Stimulated activated naive B cell treated with anti-CD40 and anti-IgM and Interleukin-4, amounts not matched to agents 10 μg/mL and 1 μg/mL and 100 μg/mL, for 72 hours (primary cell): Measurements from ENCODE around the gene PCDHA1.

Experiments
- ATAC-seq, 2 donors: fragments of 150-1000 bp; cut with Tn5 transposase; replicated peaks; 2 replicates each; pipeline ENCODE4 v1.10.0; 2021; ENCODE audit warnings: moderate library complexity in 1 of 2
- DNase-seq: peaks from one replicate; pipeline ENCODE4 v3.0.0; 2021
- H3K27ac Mint-ChIP-seq: one replicate; pipeline ENCODE4 v1.8.0; 2022; ENCODE audit warnings: mild to moderate bottlenecking, mixed read lengths
- H3K27me3 Mint-ChIP-seq, 2 donors: one replicate each; pipeline ENCODE4 v1.8.0; 2022; ENCODE audit warnings: mixed read lengths in 2 of 2
- H3K36me3 Mint-ChIP-seq, 2 donors: one replicate each; pipeline ENCODE4 v1.8.0; 2022; ENCODE audit warnings: mixed read lengths in 2 of 2, mild to moderate bottlenecking in 1 of 2
- H3K4me1 Mint-ChIP-seq, 2 donors: one replicate each; pipeline ENCODE4 v1.8.0; 2022; ENCODE audit warnings: mixed read lengths in 2 of 2, mild to moderate bottlenecking in 1 of 2
- H3K4me3 Mint-ChIP-seq, 2 donors: one replicate each; pipeline ENCODE4 v1.8.0; 2022; ENCODE audit warnings: mild to moderate bottlenecking in 2 of 2, mixed read lengths in 2 of 2, moderate library complexity in 1 of 2
- H3K9me3 Mint-ChIP-seq, 2 donors: one replicate each; pipeline ENCODE4 v1.8.0; 2022; ENCODE audit warnings: mixed read lengths in 2 of 2, mild to moderate bottlenecking in 1 of 2

Gene PCDHA1

GRCh38 chr5:140989254-140990020 is 203.5 kb downstream of the PCDHA1 start:
- ATAC-seq, result no peak
- Mint-ChIP-seq H3K4me3 (no peak overlapping the region), H3K9me3 (peaks cover 0 to 2% of the 10 kb centered on the region in 2 donors), H3K27me3 (peaks cover 0 to 3% of the 10 kb centered on the region in 2 donors), H3K4me1 (no peaks in the 10 kb centered on the region), H3K27ac (no peak overlapping the region), H3K36me3 (no peaks in the 10 kb centered on the region)
- DNase-seq, result no peak

- no peak overlapping the region for H3K4me3 Mint-ChIP-seq
- no peaks in the 10 kb centered on the region for H3K4me1 Mint-ChIP-seq
- ATAC-seq, result no peak
- H3K9me3 Mint-ChIP-seq, result peaks cover 0 to 2% of the 10 kb centered on the region in 2 donors
- no peak overlapping the region for H3K27ac Mint-ChIP-seq
- peaks cover 0 to 3% of the 10 kb centered on the region in 2 donors for H3K27me3 Mint-ChIP-seq
- no peak for DNase-seq
- no peaks in the 10 kb centered on the region for H3K36me3 Mint-ChIP-seq
These were observed 206.9 kb downstream of the PCDHA1 start for GRCh38 chr5:140992828-140993227.

- no peak for ATAC-seq
- peaks cover 6 to 10% of the 10 kb centered on the region in 2 donors for H3K27me3 Mint-ChIP-seq
These were observed 210.1 kb downstream of the PCDHA1 start for GRCh38 chr5:140996060-140996459.

GRCh38 chr5:140998921-140999410 is 213.0 kb downstream of the PCDHA1 start:
- H3K4me1 Mint-ChIP-seq, result peaks cover 3 to 8% of the 10 kb centered on the region in 2 donors
- H3K4me3 Mint-ChIP-seq, result no peak overlapping the region
- ATAC-seq (no peak), DNase-seq (no peak)
- H3K9me3 Mint-ChIP-seq, result no peaks in the 10 kb centered on the region
- H3K36me3 Mint-ChIP-seq, result no peaks in the 10 kb centered on the region
- no peak overlapping the region for H3K27ac Mint-ChIP-seq
- peaks cover 20 to 27% of the 10 kb centered on the region in 2 donors for H3K27me3 Mint-ChIP-seq

More at GRCh38 chr5:140996060-140996459, 210.1 kb downstream of the PCDHA1 start:
- DNase-seq, result no peak
- H3K4me1 Mint-ChIP-seq, result no peaks in the 10 kb centered on the region
- H3K4me3 Mint-ChIP-seq, result no peak overlapping the region
- H3K36me3 Mint-ChIP-seq, result no peaks in the 10 kb centered on the region
- peaks cover 0 to 2% of the 10 kb centered on the region in 2 donors for H3K9me3 Mint-ChIP-seq
- H3K27ac Mint-ChIP-seq, result no peak overlapping the region

- no peak overlapping the region for H3K4me3 Mint-ChIP-seq
- no peaks in the 10 kb centered on the region for H3K9me3 Mint-ChIP-seq
- peaks cover 3 to 8% of the 10 kb centered on the region in 2 donors for H3K4me1 Mint-ChIP-seq
- H3K36me3 Mint-ChIP-seq, result no peaks in the 10 kb centered on the region
- no peak for DNase-seq
- no peak for ATAC-seq
- H3K27ac Mint-ChIP-seq, result no peak overlapping the region
- H3K27me3 Mint-ChIP-seq, result peaks cover 22 to 27% of the 10 kb centered on the region in 2 donors
These were observed 215.5 kb downstream of the PCDHA1 start for GRCh38 chr5:141001446-141001843.

- H3K27me3 Mint-ChIP-seq, result peaks cover 27 to 31% of the 10 kb centered on the region in 2 donors
- H3K9me3 Mint-ChIP-seq, result no peaks in the 10 kb centered on the region
- ATAC-seq (no peak), DNase-seq (no peak)
- H3K4me1 Mint-ChIP-seq, result peaks cover 3 to 8% of the 10 kb centered on the region in 2 donors
- no peak overlapping the region for H3K27ac Mint-ChIP-seq
- no peak overlapping the region for H3K4me3 Mint-ChIP-seq
- H3K36me3 Mint-ChIP-seq, result no peaks in the 10 kb centered on the region
These were observed 216.1 kb downstream of the PCDHA1 start for GRCh38 chr5:141001844-141002604.

- H3K9me3 Mint-ChIP-seq, result no peaks in the 10 kb centered on the region
- H3K4me1 Mint-ChIP-seq, result peaks cover 3 to 8% of the 10 kb centered on the region in 2 donors
- H3K36me3 Mint-ChIP-seq, result no peaks in the 10 kb centered on the region
- DNase-seq, result no peak
- no peak overlapping the region for H3K27ac Mint-ChIP-seq
- H3K27me3 Mint-ChIP-seq, result peaks cover 28 to 32% of the 10 kb centered on the region in 2 donors
- ATAC-seq, result no peak
- H3K4me3 Mint-ChIP-seq, result no peak overlapping the region
These were observed 216.6 kb downstream of the PCDHA1 start for GRCh38 chr5:141002605-141002965.

- DNase-seq (no peak), ATAC-seq (no peak)
- Mint-ChIP-seq H3K27me3 (peaks cover 28 to 32% of the 10 kb centered on the region in 2 donors), H3K4me3 (no peak overlapping the region), H3K27ac (no peak overlapping the region), H3K4me1 (peaks cover 3 to 8% of the 10 kb centered on the region in 2 donors), H3K9me3 (no peaks in the 10 kb centered on the region), H3K36me3 (no peaks in the 10 kb centered on the region)
These were observed 217.1 kb downstream of the PCDHA1 start for GRCh38 chr5:141003031-141003430.

- peaks cover 28 to 32% of the 10 kb centered on the region in 2 donors for H3K27me3 Mint-ChIP-seq
- ATAC-seq, result no peak
These were observed 218.1 kb downstream of the PCDHA1 start for GRCh38 chr5:141003791-141004611.

GRCh38 chr5:141007791-141008190 is 221.9 kb downstream of the PCDHA1 start:
- no peaks in the 10 kb centered on the region for H3K36me3 Mint-ChIP-seq
- no peak for DNase-seq
- no peak overlapping the region for H3K4me3 Mint-ChIP-seq
- ATAC-seq, result no peak
- H3K27ac Mint-ChIP-seq, result no peak overlapping the region
- peaks cover 7 to 10% of the 10 kb centered on the region in 2 donors for H3K27me3 Mint-ChIP-seq
- no peaks in the 10 kb centered on the region for H3K4me1 Mint-ChIP-seq
- H3K9me3 Mint-ChIP-seq, result no peaks in the 10 kb centered on the region

More at GRCh38 chr5:141003791-141004611, 218.1 kb downstream of the PCDHA1 start:
- Mint-ChIP-seq H3K36me3 (no peaks in the 10 kb centered on the region), H3K9me3 (no peaks in the 10 kb centered on the region), H3K27ac (no peak overlapping the region), H3K4me1 (peaks cover 3 to 8% of the 10 kb centered on the region in 2 donors), H3K4me3 (no peak overlapping the region)
- no peak for DNase-seq

- Mint-ChIP-seq H3K4me3 (no peak overlapping the region), H3K9me3 (no peaks in the 10 kb centered on the region), H3K27ac (no peak overlapping the region), H3K27me3 (peaks cover 5 to 8% of the 10 kb centered on the region in 2 donors), H3K36me3 (no peaks in the 10 kb centered on the region), H3K4me1 (no peaks in the 10 kb centered on the region)
- ATAC-seq (no peak), DNase-seq (no peak)
These were observed 224.3 kb downstream of the PCDHA1 start for GRCh38 chr5:141010047-141010793.

- H3K4me3 Mint-ChIP-seq, result no peak overlapping the region
- no peaks in the 10 kb centered on the region for H3K9me3 Mint-ChIP-seq
- no peak for DNase-seq
- no peaks in the 10 kb centered on the region for H3K36me3 Mint-ChIP-seq
- no peaks in the 10 kb centered on the region for H3K27me3 Mint-ChIP-seq
- ATAC-seq, result no peak
- no peak overlapping the region for H3K27ac Mint-ChIP-seq
- no peaks in the 10 kb centered on the region for H3K4me1 Mint-ChIP-seq
These were observed 232.0 kb downstream of the PCDHA1 start for GRCh38 chr5:141017943-141018342.

GRCh38 chr5:141022384-141022783 is 236.4 kb downstream of the PCDHA1 start:
- no peak overlapping the region for H3K4me3 Mint-ChIP-seq
- ATAC-seq (no peak), DNase-seq (no peak)
- no peaks in the 10 kb centered on the region for H3K27me3 Mint-ChIP-seq
- no peak overlapping the region for H3K27ac Mint-ChIP-seq
- no peaks in the 10 kb centered on the region for H3K4me1 Mint-ChIP-seq
- H3K9me3 Mint-ChIP-seq, result peaks cover 0 to 3% of the 10 kb centered on the region in 2 donors
- H3K36me3 Mint-ChIP-seq, result no peaks in the 10 kb centered on the region
